Endodermal cell (in vitro differentiated cells): ENCODE data around the gene FAM120B. TPM values are rescaled to one million over a fixed set of nuclear protein-coding genes. Genes with fewer than 3 reads are reported as not detected.

Experiments used
- DNase-seq: peaks from one replicate; pipeline ENCODE4 v3.0.0-alpha.2; 2017
- H3K27ac ChIP-seq: 2 replicates; pipeline ENCODE4 v1.5.1; 2013; ENCODE audit warnings: mild to moderate bottlenecking, low read depth, low read length, moderate library complexity
- H3K27me3 ChIP-seq: 2 replicates; pipeline ENCODE4 v1.6.1; 2013; ENCODE audit warnings: mild to moderate bottlenecking, low read length, moderate library complexity; ENCODE audit not compliant: insufficient read depth, control insufficient read depth, poor library complexity, severe bottlenecking
- H3K36me3 ChIP-seq: 2 replicates; pipeline ENCODE4 v1.7.0; 2013; ENCODE audit warnings: mild to moderate bottlenecking, low read length, moderate library complexity; ENCODE audit not compliant: control insufficient read depth, insufficient read depth
- H3K4me1 ChIP-seq: one replicate; pipeline ENCODE4 v1.7.0; 2013; ENCODE audit warnings: low read length; ENCODE audit not compliant: control insufficient read depth, insufficient read depth
- H3K4me3 ChIP-seq: 2 replicates; pipeline ENCODE4 v1.5.1; 2013; ENCODE audit warnings: mild to moderate bottlenecking, low read length, moderate library complexity
- H3K9ac ChIP-seq: 2 replicates; pipeline ENCODE4 v1.6.1; 2013; ENCODE audit warnings: mild to moderate bottlenecking, low read length, moderate library complexity; ENCODE audit not compliant: poor library complexity, severe bottlenecking; ENCODE audit errors: extremely low read depth
- H3K9me3 ChIP-seq: 2 replicates; pipeline ENCODE4 v1.6.1; 2013; ENCODE audit warnings: mild to moderate bottlenecking, low read length, moderate library complexity; ENCODE audit not compliant: control insufficient read depth
- H3K27ac Mint-ChIP-seq: 2 replicates; pipeline ENCODE4 v1.8.0; 2020; ENCODE audit warnings: mixed read lengths
- H3K27me3 Mint-ChIP-seq: 2 replicates; pipeline ENCODE4 v1.8.0; 2021; ENCODE audit warnings: mild to moderate bottlenecking, mixed read lengths; ENCODE audit not compliant: insufficient read depth
- H3K36me3 Mint-ChIP-seq: 2 replicates; pipeline ENCODE4 v1.8.0; 2020; ENCODE audit warnings: low read depth, mixed read lengths
- H3K4me1 Mint-ChIP-seq: 2 replicates; pipeline ENCODE4 v1.8.0; 2020; ENCODE audit warnings: mixed read lengths
- H3K4me3 Mint-ChIP-seq: 2 replicates; pipeline ENCODE4 v1.8.0; 2020; ENCODE audit warnings: mild to moderate bottlenecking, moderate library complexity, mixed read lengths
- H3K9me3 Mint-ChIP-seq: 2 replicates; pipeline ENCODE4 v1.8.0; 2020; ENCODE audit warnings: mild to moderate bottlenecking, mixed read lengths
- CTCF ChIP-seq: fragments of 200-600 bp; sonication (generic); conservative IDR thresholded peaks from 2 replicates; pipeline ENCODE4 v1.5.0; 2021; ENCODE audit warnings: antibody characterized with exemption, mild to moderate bottlenecking
- WGBS, 2 experiments: methylation state at CpG; one replicate each; pipeline versions ENCODE4 v1.1.5 to v1.1.7; 2013; ENCODE audit warnings: missing lambda C conversion rate in 2 of 2, mixed read lengths in 1 of 2; ENCODE audit not compliant: insufficient coverage in 1 of 2, insufficient read length in 1 of 2; 5-methylcytosine and 5-hydroxymethylcytosine counted together
- total RNA-seq, 2 donors: library from RNA; stranded (reverse); fragmentation: NEBNext Ultra II Directional in 1 of 2; extraction: Animal tissue kit (Norgen Biotek cat#: 25700) in 1 of 2; gene quantifications; 2 replicates in 1 of 2; 3 replicates in 1 of 2; pipeline ENCODE4 v1.2.1, GENCODE V29; 2021

The FAM120B gene
- total RNA-seq, 2 donors from 2014 or later: 25.7 to 27.5 TPM

GRCh38 chr6:170442596-170442995 is 136.0 kb downstream of the FAM120B start:
- no peaks in the 10 kb centered on the region for H3K4me1 Mint-ChIP-seq
- no peak for TF ChIP-seq CTCF

GRCh38 chr6:170443151-170443662 is 136.6 kb downstream of the FAM120B start:
- Histone ChIP-seq H3K9ac (no peak overlapping the region), H3K27ac (no peak overlapping the region), H3K27me3 (no peaks in the 10 kb centered on the region), H3K36me3 (no peaks in the 10 kb centered on the region), H3K4me1 (no peaks in the 10 kb centered on the region), H3K4me3 (no peak overlapping the region), H3K9me3 (no peaks in the 10 kb centered on the region)
- Mint-ChIP-seq H3K36me3 (no peaks in the 10 kb centered on the region), H3K27ac (no peak overlapping the region), H3K27me3 (peaks cover 2% of the 10 kb centered on the region), H3K9me3 (no peaks in the 10 kb centered on the region), H3K4me1 (no peaks in the 10 kb centered on the region), H3K4me3 (no peak overlapping the region)
- peak; percentile 69 for TF ChIP-seq CTCF
- peak; percentile 80 for DNase-seq
- WGBS, 2 experiments: 91 to 98% methylated on average over 6 to 8 of the region's 8 CpGs

More at GRCh38 chr6:170442596-170442995, 136.0 kb downstream of the FAM120B start:
- H3K27ac ChIP-seq: no peak overlapping the region
- 84 to 91% methylated on average over 5 to 8 of the region's 8 CpGs for WGBS, 2 experiments
- no peaks in the 10 kb centered on the region for H3K4me1 ChIP-seq
- Mint-ChIP-seq H3K9me3 (no peaks in the 10 kb centered on the region), H3K36me3 (no peaks in the 10 kb centered on the region), H3K27me3 (peaks cover 2% of the 10 kb centered on the region), H3K27ac (no peak overlapping the region), H3K4me3 (no peak overlapping the region)
- H3K27me3 ChIP-seq: no peaks in the 10 kb centered on the region
- H3K36me3 ChIP-seq: no peaks in the 10 kb centered on the region
- H3K9ac ChIP-seq: no peak overlapping the region
- H3K4me3 ChIP-seq: no peak overlapping the region
- DNase-seq: no peak
- no peaks in the 10 kb centered on the region for H3K9me3 ChIP-seq

- Histone ChIP-seq H3K4me1 (no peaks in the 10 kb centered on the region), H3K27me3 (no peaks in the 10 kb centered on the region), H3K27ac (no peak overlapping the region), H3K9me3 (no peaks in the 10 kb centered on the region), H3K9ac (no peak overlapping the region), H3K36me3 (no peaks in the 10 kb centered on the region), H3K4me3 (no peak overlapping the region)
- Mint-ChIP-seq H3K9me3 (no peaks in the 10 kb centered on the region), H3K27ac (no peak overlapping the region), H3K4me3 (no peak overlapping the region), H3K36me3 (no peaks in the 10 kb centered on the region), H3K27me3 (peaks cover 2% of the 10 kb centered on the region), H3K4me1 (no peaks in the 10 kb centered on the region)
- DNase-seq: peak; percentile 41
- 90 to 94% methylated on average over 14 to 18 of the region's 18 CpGs for WGBS, 2 experiments
- TF ChIP-seq CTCF: no peak
Observed at GRCh38 chr6:170444056-170444591, 137.6 kb downstream of the FAM120B start.
